ENCODE data around the gene HS3ST4.

DNA sequence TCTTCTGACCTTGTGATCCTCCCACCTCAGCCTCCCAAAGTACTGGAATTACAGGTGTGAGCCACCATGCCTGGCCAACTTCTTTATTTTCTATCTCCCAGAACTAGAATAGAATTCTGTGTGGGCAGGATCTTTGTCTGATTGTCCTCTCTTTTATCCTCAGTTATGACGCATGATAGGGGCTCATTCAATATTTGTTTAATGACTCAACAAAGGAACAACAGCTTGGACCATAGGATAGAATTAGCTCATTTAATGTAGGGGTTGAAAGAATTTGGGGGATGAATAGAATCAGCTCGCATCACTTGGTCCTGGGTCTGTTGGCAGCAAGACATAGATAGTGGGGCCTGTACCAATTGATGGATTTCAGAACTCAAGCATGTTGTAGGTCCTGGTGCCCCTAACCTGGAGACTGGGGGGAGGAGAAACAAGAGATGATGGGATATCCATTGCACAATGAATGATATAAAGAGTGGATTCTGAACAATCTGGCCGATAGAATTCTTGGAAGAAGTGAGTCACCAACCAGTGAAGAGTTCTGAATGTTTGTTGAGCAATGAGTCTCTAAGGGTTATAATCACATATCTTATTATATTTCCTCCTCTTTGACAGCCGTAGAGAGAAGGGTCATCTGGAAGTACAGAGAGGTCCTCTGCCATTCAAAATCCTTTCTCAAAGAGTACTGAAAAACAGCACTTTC lies 250.2 kb downstream of the HS3ST4 start:
- TF ChIP-seq, protein P1, sequence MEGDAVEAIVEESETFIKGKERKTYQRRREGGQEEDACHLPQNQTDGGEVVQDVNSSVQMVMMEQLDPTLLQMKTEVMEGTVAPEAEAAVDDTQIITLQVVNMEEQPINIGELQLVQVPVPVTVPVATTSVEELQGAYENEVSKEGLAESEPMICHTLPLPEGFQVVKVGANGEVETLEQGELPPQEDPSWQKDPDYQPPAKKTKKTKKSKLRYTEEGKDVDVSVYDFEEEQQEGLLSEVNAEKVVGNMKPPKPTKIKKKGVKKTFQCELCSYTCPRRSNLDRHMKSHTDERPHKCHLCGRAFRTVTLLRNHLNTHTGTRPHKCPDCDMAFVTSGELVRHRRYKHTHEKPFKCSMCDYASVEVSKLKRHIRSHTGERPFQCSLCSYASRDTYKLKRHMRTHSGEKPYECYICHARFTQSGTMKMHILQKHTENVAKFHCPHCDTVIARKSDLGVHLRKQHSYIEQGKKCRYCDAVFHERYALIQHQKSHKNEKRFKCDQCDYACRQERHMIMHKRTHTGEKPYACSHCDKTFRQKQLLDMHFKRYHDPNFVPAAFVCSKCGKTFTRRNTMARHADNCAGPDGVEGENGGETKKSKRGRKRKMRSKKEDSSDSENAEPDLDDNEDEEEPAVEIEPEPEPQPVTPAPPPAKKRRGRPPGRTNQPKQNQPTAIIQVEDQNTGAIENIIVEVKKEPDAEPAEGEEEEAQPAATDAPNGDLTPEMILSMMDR (IDR thresholded peaks at IDR 0.05; ENCODE audit: borderline replicate concordance, extremely low read depth, low read length, poor library complexity, severe bottlenecking), result no peak
- TF ChIP-seq EZH2 (IDR thresholded peaks at IDR 0.05; ENCODE audit: borderline replicate concordance, low read depth, low read length, severe bottlenecking), result no peak
